HEK293 (cell line): ENCODE data around the gene HMX3.

Experiments used
- HOXA7 ChIP-seq: sonication (generic); formaldehyde crosslinking; IDR thresholded peaks from 2 replicates; pipeline ENCODE4 v1.8.1; 2022; ENCODE audit warnings: missing genetic modification reagents, borderline replicate concordance
- KLF9 ChIP-seq: fragments of 450-650 bp; formaldehyde crosslinking; IDR thresholded peaks from 2 replicates; pipeline ENCODE4 v1.5.1; 2016; ENCODE audit warnings: missing biosample characterization, missing genetic modification characterization, low read depth
- ZBTB21 ChIP-seq: fragments of 450-650 bp; formaldehyde crosslinking; IDR thresholded peaks from 2 replicates; pipeline ENCODE4 v1.5.1; 2017; ENCODE audit warnings: missing biosample characterization, missing genetic modification characterization
- ZFP37 ChIP-seq: fragments of 450-650 bp; formaldehyde crosslinking; IDR thresholded peaks from 2 replicates; pipeline ENCODE4 v1.5.1; 2016; ENCODE audit warnings: missing biosample characterization, missing genetic modification characterization
- ZNF404 ChIP-seq: fragments of 450-650 bp; formaldehyde crosslinking; IDR thresholded peaks from 2 replicates; pipeline ENCODE4 v1.5.1; 2017; ENCODE audit warnings: missing biosample characterization, missing genetic modification characterization
- ZNF501 ChIP-seq: fragments of 450-650 bp; formaldehyde crosslinking; IDR thresholded peaks from 2 replicates; pipeline ENCODE4 v1.5.1; 2016; ENCODE audit warnings: missing biosample characterization, missing genetic modification characterization
- ZNF521 ChIP-seq: fragments of 450-650 bp; formaldehyde crosslinking; IDR thresholded peaks from 2 replicates; pipeline ENCODE4 v1.5.1; 2017; ENCODE audit warnings: missing biosample characterization, mild to moderate bottlenecking, missing genetic modification characterization
- ZNF707 ChIP-seq: fragments of 450-650 bp; formaldehyde crosslinking; IDR thresholded peaks from 2 replicates; pipeline ENCODE4 v1.5.1; 2016; ENCODE audit warnings: missing biosample characterization, missing genetic modification characterization
- TF ChIP-seq, protein P1 (sequence below): fragments of 450-650 bp; formaldehyde crosslinking; IDR thresholded peaks from 2 replicates; pipeline ENCODE4 v1.5.1; 2016; ENCODE audit warnings: missing biosample characterization, missing genetic modification characterization

DNA sequence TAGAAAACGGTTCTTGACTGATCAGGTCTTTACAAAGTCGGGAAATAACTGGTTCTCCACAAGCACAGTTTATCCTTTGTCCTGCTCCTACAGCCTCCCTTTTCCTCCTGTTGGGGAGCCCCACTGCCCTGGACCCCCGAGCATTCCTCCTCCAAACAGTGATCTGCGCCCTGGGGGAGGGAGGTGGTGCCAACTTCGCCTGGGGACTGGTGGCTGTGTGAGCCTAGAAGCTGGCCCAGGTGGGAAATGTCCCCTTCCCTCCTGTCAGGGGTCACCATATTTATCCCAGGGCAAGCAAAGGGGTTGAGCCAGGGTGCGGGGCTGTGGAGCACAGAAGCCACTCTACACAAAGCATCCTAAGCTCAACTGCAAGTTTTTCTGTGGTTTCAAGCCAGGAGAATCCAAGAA is 5.2 kb downstream of the HMX3 start:
- no peak for TF ChIP-seq ZNF707 (tag by site-specific recombination)
- no peak for TF ChIP-seq ZFP37
- no peak for TF ChIP-seq ZNF404 (tag by site-specific recombination)
- TF ChIP-seq, protein P1, sequence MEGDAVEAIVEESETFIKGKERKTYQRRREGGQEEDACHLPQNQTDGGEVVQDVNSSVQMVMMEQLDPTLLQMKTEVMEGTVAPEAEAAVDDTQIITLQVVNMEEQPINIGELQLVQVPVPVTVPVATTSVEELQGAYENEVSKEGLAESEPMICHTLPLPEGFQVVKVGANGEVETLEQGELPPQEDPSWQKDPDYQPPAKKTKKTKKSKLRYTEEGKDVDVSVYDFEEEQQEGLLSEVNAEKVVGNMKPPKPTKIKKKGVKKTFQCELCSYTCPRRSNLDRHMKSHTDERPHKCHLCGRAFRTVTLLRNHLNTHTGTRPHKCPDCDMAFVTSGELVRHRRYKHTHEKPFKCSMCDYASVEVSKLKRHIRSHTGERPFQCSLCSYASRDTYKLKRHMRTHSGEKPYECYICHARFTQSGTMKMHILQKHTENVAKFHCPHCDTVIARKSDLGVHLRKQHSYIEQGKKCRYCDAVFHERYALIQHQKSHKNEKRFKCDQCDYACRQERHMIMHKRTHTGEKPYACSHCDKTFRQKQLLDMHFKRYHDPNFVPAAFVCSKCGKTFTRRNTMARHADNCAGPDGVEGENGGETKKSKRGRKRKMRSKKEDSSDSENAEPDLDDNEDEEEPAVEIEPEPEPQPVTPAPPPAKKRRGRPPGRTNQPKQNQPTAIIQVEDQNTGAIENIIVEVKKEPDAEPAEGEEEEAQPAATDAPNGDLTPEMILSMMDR (tag by site-specific recombination), result no peak
- no peak for TF ChIP-seq ZNF501 (tag by site-specific recombination)
- TF ChIP-seq ZNF521, result no peak
- no peak for TF ChIP-seq HOXA7 (CRISPR knock-in tag)
- TF ChIP-seq KLF9 (tag by site-specific recombination), result no peak
- no peak for TF ChIP-seq ZBTB21 (tag by site-specific recombination)
